A673 (cell line): Measurements from ENCODE around the gene GPR156.

Experiments
- EZH2 ChIP-seq: fragments of 200-600 bp; sonication (generic); IDR thresholded peaks from 2 replicates; pipeline ENCODE4 v1.6.1; 2017; ENCODE audit warnings: borderline replicate concordance, low read depth, mild to moderate bottlenecking, mixed read lengths, antibody characterized with exemption, low read length; ENCODE audit not compliant: poor library complexity, severe bottlenecking
- TF ChIP-seq, protein P1 (sequence below): fragments of 300-800, 200-600 bp; sonication (generic); conservative IDR thresholded peaks from 2 replicates; pipeline ENCODE4 v1.5.1; 2017; ENCODE audit warnings: low read depth, mild to moderate bottlenecking, antibody characterized with exemption, low read length, moderate library complexity, mixed read lengths

DNA sequence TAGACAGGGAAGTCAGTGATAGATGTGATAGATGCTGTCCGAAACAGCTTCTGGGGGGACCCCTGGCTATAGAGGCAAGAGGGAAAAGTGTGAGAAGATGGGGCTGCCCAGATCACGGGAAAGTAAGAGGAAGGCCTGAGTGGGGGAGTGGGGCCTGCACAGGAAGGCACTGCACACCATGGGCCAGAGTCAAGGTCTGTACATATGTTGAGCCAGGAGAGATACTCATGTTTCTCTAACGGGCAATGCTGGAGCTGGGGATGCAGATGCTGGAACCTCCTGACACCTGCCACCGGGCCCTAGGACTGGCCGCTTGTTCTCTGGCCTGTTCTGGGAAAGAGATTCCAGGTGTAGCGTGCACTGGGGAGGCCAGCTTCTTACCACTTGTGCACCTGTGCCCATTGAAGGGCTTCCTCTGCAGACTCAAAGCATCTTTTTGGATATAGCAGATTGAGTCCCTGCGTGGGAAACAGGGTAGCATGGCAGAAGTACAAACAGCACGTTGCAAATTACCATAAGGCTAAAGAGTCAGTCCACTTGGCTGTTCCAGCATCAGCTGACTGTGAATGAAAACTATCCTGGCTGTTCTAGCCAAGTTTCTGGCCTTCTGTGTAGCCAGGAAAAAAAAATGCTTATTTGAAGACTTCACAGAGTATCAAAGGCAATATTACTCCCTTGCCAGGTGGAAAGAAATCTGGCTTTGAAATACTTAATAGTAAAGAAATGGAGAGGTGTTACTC is 113.7 kb downstream of the GPR156 start:
- TF ChIP-seq, protein P1, sequence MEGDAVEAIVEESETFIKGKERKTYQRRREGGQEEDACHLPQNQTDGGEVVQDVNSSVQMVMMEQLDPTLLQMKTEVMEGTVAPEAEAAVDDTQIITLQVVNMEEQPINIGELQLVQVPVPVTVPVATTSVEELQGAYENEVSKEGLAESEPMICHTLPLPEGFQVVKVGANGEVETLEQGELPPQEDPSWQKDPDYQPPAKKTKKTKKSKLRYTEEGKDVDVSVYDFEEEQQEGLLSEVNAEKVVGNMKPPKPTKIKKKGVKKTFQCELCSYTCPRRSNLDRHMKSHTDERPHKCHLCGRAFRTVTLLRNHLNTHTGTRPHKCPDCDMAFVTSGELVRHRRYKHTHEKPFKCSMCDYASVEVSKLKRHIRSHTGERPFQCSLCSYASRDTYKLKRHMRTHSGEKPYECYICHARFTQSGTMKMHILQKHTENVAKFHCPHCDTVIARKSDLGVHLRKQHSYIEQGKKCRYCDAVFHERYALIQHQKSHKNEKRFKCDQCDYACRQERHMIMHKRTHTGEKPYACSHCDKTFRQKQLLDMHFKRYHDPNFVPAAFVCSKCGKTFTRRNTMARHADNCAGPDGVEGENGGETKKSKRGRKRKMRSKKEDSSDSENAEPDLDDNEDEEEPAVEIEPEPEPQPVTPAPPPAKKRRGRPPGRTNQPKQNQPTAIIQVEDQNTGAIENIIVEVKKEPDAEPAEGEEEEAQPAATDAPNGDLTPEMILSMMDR = no peak
- no peak for TF ChIP-seq EZH2
